HG03159 (cell line): ENCODE measurements around the gene FYTTD1.

Experiments used
- ATAC-seq: cut with Tn5 transposase; IDR thresholded peaks from one replicate; pipeline ENCODE4 v1.9.1; 2021; ENCODE audit warnings: mild to moderate bottlenecking, moderate library complexity; ENCODE audit not compliant: unreplicated experiment

Gene FYTTD1

DNA sequence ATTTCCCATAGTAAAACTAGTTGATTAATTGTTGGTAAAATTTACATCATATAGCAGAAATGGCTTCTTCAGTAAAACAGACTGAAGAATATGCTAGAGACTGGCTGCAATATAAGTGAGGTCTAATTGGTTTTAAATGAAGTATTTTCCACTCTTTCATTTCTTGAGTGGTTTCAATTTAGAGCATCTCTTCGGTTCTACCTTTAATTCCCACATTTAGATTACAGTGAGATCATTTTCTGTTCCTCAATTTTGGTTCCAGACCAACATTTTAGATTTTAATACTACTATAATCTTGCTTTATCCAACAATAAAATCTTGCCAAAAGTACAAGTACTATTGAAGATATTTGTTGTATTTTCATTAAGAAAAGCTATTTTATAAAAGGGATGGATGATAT lies 40.4 kb downstream of the FYTTD1 start:
- ATAC-seq = no peak

DNA sequence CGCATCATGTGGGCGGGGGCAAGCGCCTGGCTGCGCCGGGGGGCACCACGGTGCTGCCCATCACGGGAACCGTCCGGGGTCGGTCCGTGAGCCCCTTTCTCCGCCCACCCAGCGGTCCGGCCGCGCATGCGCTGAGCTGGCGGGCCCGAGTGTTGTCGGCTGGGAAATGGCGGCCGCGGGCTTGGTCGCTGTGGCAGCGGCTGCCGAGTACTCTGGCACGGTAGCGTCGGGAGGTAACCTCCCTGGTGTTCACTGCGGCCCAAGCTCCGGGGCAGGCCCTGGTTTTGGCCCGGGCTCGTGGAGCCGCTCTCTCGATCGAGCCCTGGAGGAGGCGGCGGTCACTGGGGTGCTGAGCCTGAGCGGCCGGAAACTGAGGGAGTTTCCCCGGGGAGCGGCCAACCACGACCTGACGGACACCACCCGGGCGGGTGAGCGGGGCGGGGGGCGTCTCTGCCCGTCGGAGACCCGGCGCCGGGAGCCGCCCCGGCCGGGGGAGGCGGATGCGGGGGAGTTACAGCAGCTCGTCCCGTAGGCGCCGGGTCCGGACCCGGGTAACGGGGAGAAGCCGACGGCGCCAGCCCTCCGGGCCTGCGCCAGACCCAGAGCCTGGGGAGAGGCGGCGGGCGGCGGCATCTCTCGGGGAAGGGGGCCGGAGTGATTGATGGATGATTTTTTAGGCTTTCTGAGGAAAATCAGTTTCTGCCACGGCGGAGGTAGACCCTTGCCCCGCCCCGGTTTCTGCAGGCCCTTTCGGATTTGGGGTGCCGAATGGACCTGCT lies 41.6 kb downstream of the FYTTD1 start, which contains the start of gene LRCH3:
LRCH3 (plus strand) TSS at position 142 of the 779 bp plus-strand sequence; CDS start at position 167, 25 bp downstream.
- peak; percentile 68 for ATAC-seq

DNA sequence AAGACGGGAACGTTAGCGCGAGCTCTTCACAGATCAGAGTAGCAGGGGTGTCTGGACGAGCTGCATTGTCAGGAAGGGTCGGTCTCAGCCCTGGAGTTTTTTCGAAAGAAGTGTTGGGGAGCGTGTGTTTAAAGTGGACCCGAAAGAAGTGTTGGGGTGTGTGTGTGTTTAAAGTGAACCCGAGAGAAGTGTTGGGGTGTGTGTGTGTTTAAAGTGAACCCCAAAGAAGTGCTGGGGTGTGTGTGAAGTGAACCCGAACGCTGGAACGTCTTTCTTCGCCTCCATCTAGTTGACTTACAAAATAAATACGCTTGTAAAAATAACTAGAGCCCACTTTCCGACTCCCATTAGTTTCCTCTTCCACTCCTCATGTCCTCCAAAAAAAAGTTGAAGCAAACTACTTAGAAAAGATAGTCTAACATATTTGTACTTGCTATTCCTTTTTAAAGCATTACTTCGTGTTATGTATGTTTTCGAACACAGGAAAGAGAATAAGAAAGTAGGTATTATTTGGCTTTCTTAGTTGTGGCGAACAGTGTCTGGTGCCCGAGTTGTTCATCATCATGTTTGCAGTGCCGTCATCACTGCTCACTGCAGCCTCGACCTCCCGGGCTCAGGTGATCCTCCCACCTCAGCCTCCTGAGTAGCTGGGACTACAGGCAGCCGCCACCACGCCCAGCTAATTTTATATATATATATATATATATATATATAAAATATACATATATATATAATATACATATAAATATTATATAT lies 42.4 kb downstream of the FYTTD1 start:
- peak; percentile 16 for ATAC-seq

DNA sequence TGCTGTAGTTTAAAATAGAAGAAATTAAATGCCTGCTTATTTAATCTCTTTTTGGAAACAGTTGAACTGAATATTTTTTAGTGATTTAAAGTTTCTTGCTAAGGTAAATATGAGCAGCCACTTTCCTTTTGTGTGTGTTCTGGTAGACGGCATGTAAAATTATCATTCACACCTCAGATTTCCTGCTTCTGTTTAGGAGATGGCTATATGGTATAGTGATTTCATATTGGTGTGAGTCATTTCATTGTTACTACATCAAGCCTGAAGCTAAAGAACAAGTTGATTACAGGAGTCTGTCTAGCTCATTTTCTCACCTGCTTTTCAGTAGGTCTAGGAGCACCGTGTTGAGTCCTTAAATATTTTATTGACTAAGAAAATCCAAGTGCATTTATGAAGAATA lies 43.6 kb downstream of the FYTTD1 start:
- no peak for ATAC-seq

DNA sequence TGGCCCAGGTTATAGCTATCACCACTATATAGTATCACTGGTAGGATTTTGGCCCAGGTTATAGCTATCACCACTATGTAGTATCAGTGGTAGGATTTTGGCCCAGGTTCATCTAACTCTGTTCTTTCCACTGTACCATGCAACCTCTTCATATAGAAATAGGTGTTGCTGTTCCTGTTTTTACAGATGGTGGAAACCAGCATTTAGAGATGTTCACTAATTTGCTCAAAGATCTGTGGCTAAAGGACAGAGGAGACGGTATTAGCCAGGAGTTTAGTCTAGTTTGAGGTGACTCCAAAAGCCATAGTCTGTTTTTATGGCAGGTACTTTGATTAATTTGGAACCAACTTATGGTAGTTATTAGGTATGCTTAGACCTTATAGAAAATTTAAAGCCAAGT lies 44.4 kb downstream of the FYTTD1 start:
- ATAC-seq = no peak

DNA sequence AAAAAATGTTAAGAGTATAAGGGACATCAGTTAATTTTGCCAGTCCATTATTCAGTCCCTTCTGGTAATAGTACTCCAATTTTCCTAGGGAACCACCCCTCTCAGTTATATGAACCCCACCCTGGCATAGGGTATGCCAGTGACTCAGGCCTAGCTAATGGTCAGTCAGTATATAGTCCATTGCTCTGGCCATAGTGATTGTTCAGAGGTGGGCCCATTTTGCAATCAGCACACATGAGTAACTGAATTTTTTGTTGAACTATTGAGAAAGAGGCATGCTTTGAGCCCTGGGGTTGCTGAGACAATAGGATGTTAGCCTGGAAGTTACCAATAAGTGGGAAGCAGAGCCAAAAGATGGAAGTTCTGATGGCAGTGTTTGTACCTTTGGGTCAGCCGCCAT lies 45.5 kb downstream of the FYTTD1 start:
- ATAC-seq = no peak

DNA sequence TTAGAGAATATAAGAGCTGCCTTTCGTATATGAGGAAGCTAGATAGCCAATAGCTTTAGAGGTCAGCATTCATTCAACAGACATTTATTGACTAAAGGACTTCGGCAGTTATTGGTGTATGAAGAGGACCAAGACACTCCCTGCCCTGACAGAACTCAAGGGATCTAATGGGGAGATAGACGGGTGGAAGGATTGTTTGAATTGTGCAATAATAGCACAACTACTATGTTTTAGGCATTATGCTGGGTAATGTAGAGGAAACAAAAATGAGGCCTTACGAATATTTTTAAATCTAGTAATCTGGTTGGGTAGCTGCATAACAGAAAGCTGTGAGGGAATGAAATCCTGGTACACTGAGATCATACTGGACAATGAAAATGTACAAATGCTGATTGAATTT lies 46.4 kb downstream of the FYTTD1 start:
- no peak for ATAC-seq

DNA sequence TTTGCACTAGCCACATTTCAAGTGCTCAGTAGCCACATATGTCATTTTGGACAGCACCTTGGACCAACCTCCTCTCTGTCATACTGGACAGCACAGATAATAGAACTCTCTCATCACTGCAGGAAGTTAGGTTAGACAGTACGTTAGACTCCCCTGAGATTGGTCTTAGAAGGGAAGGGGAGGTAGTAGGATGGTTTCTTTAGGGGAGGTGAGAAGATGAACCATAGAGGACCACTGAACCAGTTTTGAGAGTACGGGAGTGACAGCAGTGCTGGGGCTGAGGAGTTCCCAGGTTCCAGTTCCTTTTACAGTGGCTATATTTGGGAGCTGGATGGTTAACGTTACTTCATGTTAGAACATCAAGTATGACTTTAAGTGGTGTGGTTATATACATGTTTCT lies 49.2 kb downstream of the FYTTD1 start:
- ATAC-seq = peak; percentile 55

DNA sequence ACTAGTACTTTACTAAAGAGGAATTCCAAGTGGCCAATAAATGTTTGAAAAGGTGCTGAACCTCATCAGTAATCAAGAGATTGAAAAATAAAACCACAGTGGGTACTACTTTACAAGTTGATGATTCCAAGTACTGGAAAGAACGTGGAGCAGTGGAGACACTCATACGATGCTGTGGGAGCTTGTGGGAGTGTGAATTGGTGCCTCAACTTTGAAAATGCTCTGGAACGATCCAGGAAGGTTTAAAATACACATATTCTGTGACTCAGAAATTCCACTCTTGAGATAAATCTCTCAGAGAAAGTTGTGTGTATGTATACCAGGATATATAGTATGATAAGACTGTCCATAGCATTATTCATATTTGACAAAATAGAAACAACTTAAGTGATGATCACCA lies 50.7 kb downstream of the FYTTD1 start:
- no peak for ATAC-seq

DNA sequence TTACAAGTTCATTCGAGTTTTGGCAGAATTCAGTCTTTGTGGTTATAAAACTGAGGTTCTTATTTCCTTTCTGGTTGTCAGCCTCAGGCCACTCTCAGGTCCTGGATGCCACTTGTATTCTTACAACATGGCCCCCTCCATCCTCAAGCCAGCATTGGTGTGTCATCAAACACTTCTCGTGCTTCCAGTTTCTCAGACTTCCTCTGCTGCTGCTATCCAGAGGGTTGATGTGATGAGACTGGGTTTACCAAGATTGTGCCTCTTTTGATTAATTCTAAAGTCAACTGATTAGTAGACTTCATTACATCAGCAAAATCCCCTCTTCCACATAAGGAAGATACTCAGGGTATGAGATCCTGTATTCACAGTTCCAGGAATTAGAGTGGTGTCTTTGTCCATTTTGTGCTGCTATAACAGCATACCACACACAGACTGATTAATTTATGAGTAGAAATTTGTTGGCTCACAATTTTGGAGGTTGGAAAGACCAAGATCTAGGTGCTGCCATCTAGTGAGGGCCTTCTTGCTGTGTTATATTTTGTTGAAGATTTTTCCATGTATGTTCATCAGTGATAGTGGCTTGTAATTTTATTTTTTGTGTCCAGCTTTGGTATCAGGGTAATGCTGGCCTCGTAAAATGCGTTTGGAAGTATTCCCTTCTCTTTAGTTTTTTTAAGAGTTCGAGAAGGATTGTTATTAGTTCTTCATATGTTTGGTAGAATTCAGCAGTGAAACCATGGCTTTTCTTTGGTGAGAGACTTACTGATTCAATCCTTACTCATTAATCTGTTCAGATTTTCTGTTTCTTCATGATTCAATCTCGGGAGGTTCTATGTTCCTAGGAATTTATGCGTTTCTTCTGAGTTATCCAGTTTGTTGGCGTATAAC lies 52.5 kb downstream of the FYTTD1 start:
- no peak for ATAC-seq

DNA sequence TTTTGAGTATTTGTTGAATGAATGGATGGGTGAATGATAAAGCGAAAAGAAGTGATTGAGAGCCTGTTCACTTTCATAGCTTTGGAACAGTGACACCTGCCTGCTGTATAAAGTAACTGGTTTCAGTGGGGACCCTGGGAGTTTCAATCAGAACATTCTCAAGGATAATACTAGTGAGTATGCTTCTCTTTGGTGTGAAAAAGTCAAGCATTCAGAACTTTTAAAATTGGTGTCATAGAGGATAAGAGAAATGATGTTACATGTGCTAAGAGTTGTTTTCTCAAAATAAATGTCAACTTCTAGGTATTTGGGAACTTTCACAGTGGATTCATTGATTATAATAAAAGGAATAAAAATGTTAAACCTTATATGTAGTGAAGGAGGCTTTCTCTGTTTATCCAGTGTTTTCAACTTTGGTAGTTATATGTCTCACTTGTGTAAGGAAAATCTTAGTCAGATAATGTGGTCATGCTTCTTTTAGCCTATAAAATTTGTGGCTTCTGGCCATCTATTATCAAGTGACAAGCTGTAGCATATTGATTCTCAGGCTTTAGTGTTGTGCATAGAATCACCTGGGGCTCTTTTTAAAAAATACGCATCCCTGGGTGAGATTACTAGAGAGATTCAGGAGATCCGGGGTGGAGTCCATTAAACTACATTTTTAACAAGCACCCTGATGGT lies 53.2 kb downstream of the FYTTD1 start:
- ATAC-seq = no peak

DNA sequence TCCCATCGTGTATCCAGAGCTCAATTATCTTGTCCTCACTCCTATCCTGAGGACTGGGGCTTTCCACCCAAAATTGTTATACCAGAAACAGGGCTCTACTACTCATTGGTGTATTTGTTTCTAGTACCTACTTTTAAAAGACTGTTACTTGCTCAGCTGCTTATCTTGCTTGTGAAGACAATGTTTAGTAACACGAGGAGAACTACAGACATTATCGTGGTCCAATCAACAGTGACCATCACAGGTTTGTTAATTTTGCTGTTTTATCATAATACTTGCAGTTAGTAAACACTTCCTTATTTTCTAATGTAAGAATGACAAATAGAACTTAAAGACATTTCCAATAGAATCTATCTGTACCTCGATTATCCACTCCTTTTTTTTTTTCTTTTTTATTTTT lies 54.8 kb downstream of the FYTTD1 start:
- ATAC-seq = no peak

DNA sequence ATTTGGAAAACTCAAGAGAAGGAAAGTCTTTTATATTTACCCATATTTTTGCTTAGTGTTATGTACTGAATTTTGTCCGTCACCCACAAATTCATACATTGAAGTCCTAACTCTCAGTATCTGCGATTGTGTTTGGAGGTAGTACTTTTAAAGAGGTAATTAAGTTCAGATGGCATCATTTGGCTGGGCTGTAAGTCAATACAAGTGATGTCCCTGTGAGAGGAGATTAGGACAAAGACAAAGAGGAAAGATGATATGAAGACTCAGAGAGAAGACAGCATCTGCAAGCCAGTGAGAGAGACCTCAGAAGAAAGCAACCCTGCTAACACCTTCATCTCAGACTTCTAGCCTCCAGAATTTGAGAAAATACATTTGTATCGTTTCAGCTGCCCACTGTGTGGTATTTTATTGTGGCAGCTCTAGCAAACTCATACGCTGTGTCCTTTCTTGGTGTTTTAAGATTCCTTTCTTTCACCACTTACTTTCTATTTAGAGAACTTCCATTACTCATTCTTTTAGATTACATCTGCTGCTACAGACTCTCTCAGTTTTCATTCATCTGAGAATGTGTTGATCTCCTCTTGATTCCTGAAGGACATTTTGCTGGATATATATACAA lies 58.4 kb downstream of the FYTTD1 start:
- no peak for ATAC-seq

DNA sequence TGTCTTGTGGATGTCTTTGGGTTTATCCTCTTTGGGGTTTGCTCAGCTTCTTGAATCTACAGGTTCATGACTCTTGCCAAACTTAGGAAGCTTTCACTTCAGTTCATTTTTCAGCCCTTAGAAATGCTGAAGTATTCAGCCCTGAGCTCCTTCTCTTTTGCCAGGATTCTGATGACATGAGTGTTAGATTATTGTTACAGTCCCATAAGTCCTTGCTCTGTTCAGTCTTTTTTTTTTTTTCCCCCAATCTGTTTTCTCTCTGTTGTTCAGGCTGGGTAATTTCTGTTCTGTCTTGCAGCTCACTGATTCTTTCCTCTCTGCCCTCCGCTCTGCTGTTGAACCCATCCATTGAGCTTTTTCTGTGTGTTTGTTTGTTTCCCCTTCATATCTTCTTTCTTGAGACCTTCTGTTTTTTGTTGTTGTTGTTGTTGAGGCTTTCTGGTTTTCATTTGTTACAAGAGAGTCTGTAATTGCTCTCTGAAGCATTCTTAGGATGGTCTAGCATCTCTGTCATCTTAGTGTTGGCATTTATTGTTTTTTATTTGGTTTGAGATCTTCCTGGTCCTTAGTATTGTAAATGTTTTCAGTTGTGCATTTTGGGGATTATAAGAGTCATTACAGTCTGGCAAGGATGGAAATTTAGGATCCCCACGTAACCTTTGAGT lies 59.8 kb downstream of the FYTTD1 start:
- ATAC-seq = no peak

DNA sequence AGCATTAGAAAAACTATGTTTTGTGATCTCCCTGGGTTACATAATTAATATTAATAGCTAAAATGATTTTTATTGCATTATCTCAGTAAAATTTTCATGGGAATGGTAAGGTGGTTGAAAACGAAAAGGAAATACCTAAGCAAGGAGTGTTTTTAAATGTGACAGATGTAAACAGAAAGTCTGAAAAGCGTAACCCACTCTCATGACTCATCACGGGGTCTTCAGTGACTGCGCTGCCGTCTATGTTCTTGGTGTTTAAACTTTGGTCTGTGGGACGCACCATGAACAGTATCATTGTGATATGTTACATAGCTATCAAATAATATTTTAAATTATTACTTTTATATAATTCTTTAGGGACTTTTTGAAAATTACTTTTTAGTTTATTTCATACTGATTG lies 61.2 kb downstream of the FYTTD1 start:
- no peak for ATAC-seq

DNA sequence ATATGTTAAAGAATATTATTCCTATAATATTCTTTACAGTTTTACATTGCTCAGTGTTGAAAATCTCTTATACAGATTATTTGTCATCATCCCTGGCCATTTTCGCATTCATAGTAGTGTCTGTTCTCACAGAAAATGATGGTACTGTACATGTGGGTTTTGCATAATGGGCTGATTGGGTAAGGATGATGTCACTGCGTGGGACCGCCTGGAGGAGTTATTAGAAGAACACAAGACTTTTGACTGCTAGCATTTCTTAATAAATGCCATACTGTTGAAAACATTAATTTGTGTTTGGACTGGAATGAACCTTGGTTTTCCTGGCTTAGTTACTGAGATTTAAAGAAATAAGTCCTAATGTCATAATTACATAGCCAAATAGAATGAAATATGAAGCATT lies 61.7 kb downstream of the FYTTD1 start:
- ATAC-seq = no peak

DNA sequence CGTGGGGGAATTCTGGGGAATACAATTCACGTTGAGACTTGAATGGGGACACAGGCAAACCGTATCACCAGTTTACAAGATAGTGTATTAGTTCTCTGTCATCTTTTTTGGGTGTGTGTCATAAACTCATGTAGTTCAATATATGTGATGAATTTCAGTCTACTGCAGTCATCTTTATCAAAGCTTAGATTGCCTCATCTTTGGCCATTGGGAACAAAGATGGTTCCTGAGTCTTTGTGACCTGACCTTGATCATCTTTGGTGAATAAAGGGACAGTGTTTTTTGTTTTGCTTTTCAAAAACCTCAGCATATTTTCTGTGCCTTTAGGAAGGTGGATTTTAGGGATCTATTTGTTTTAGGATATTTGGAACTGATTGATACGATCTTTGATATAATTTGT lies 64.7 kb downstream of the FYTTD1 start:
- ATAC-seq = no peak

DNA sequence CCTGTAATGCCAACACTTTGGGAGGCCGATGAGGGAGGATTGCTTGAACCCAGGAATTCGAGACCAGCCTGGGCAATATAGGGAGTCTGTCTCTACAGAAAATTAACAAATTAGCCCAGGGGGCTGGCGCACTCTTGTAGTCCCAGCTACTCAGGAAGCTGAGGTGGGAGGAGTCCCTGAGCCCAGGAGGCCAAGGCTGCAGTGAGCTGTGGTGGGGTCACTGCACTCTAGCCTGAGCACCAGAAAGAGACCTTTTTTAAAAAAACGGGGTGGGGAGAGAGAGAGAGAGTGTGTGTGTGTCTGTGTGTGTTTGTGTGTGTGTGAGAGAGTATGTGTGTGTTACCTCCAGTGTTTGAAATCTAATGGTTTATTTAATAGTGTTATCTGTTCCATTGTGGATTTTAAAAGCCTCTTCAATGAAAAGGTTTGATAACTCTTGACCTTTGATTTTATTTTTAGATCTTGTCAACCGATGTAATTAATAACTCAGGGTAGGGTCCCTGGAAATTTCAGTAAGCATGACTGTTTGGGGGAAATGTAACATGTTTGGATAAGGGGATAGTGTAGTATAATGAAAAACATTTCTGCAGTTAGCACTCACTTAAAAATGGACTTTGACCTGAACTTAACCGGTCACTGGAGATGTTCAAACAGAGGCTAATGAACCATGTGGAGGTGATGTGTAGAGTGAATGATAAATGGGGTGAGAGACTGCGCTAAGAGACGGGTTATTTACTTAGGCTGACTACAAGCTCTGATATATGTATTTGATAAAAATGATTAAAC lies 71.1 kb downstream of the FYTTD1 start:
- ATAC-seq = no peak
